ENCODE measurements around the gene CNMD.

CNMD gene

DNA sequence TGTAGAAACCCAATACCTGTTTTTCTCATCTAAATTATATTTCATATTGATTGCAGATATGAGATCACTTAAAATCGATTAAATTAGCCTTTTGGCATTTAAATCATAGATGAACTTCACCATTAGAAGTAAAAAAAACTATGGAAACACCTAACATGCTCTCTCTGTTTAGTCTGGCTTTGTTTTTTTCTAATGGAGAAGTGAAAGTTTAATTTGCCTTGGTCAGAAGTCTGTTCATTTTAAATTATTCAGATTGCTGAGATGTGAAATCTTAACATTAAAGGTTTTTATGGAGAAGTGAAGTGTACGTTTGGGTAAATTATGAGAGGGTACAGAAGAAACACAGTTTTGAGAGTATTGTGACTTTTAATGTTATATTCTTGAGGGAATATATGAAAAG is 80.3 kb downstream of the CNMD start:
- no peaks in the 10 kb centered on the region for H3K4me1 ChIP-seq (ENCODE audit: control insufficient read depth, insufficient read depth, low read length)
- 96 to 97% methylated on average over 1 to 2 of the region's 2 CpGs for WGBS, 2 experiments
- no peaks in the 10 kb centered on the region for H3K9me3 ChIP-seq (ENCODE audit: control insufficient read depth, low read length)
- peak overlapping the region; percentile 33 for H3K27ac ChIP-seq (ENCODE audit: insufficient read depth, low read depth, low read length, poor library complexity, severe bottlenecking)
- peaks cover 7% of the 10 kb centered on the region for H3K36me3 ChIP-seq (ENCODE audit: control insufficient read depth, insufficient read depth, low read length)
- no peak overlapping the region for H3K4me3 ChIP-seq (ENCODE audit: insufficient read depth, low read depth, low read length)
- H3K27me3 ChIP-seq (ENCODE audit: control insufficient read depth, insufficient read depth, low read length, poor library complexity, severe bottlenecking), result no peaks in the 10 kb centered on the region
